Mucosa of descending colon (tissue), 3 donors: Measurements from ENCODE around the gene NUDCD3. TPM values are rescaled to one million over a fixed set of nuclear protein-coding genes. Genes with fewer than 3 reads are reported as not detected.

Experiments
- ATAC-seq: fragments of 200-7000 bp; cut with Tn5 transposase; one replicate; pipeline ENCODE4 v1.9.1; 2020; ENCODE audit warnings: mild to moderate bottlenecking, moderate library complexity
- DNase-seq, 3 donors: peaks; one replicate each; pipeline ENCODE4 v3.0.0-alpha.2; 2020
- H3K36me3 ChIP-seq: fragments of 200-600 bp; one replicate; pipeline ENCODE4 v1.8.0; 2021; ENCODE audit warnings: low read depth, mild to moderate bottlenecking
- H3K4me1 ChIP-seq: fragments of 200-600 bp; one replicate; pipeline ENCODE4 v1.8.0; 2021; ENCODE audit warnings: low read depth, mild to moderate bottlenecking
- H3K4me3 ChIP-seq: fragments of 200-600 bp; one replicate; pipeline ENCODE4 v1.8.0; 2021; ENCODE audit warnings: mild to moderate bottlenecking
- H3K9me3 ChIP-seq: fragments of 200-600 bp; one replicate; pipeline ENCODE4 v1.8.0; 2021; ENCODE audit warnings: mild to moderate bottlenecking
- intact Hi-C, 2 donors: fragments of 100-400 bp; cut with DNase I in 1 of 2; cut with micrococcal nuclease in 1 of 2; formaldehyde crosslinking; loops; one replicate each; pipeline versions ENCODE4 v1.11.0 to v1.11.1; 2022; cut with DNase I, micrococcal nuclease
- total RNA-seq, 3 donors: library from RNA; stranded (reverse); fragmentation: NEBNext Ultra II Directional in 2 of 3; extraction: Animal tissue kit (Norgen Biotek cat#: 25700) in 2 of 3; gene quantifications; one replicate each; pipeline versions ENCODE4 v1.2.1 to v1.2.4, GENCODE V29; 2021 to 2023
- TF ChIP-seq, protein P1 (sequence below): fragments of 200-600 bp; IDR thresholded peaks from one replicate; pipeline ENCODE4 v1.8.0; 2022; ENCODE audit warnings: antibody characterized with exemption, mild to moderate bottlenecking
- donor health status: DM: no; HTN: no; CAD: no; lungs with moderate emphysema.
- donor health status: DM: no; HTN: no; CAD: no.
- donor health status: DM: no; HTN: yes; CAD: no.

The NUDCD3 gene
- total RNA-seq, 3 donors from 2014 or later: 66.3 to 108 (median 76.0) TPM

DNA sequence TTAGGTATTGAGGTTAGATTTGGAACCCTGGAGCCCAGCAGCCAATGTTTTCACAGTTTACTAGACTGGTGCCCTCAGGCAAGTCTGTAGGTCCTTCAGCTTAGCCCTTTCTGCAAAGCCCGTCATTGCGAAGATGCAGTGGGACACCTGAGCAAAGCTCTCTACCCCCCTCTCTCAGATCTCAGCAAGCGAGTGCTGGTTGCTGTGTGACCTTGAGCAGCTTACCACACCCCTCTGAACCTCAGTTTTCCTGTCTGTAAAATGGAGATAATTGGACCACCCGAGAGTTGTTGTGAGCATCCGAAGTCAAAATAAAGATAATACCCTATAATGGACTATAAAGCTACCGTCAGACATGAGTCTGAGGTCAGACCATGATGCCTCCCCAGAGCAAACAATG lies 47.0 kb upstream of the NUDCD3 start:
- intact Hi-C loops: no loop called here
- H3K4me1 ChIP-seq: no peaks in the 10 kb centered on the region
- H3K36me3 ChIP-seq: no peaks in the 10 kb centered on the region
- no peaks in the 10 kb centered on the region for H3K9me3 ChIP-seq
- TF ChIP-seq, protein P1, sequence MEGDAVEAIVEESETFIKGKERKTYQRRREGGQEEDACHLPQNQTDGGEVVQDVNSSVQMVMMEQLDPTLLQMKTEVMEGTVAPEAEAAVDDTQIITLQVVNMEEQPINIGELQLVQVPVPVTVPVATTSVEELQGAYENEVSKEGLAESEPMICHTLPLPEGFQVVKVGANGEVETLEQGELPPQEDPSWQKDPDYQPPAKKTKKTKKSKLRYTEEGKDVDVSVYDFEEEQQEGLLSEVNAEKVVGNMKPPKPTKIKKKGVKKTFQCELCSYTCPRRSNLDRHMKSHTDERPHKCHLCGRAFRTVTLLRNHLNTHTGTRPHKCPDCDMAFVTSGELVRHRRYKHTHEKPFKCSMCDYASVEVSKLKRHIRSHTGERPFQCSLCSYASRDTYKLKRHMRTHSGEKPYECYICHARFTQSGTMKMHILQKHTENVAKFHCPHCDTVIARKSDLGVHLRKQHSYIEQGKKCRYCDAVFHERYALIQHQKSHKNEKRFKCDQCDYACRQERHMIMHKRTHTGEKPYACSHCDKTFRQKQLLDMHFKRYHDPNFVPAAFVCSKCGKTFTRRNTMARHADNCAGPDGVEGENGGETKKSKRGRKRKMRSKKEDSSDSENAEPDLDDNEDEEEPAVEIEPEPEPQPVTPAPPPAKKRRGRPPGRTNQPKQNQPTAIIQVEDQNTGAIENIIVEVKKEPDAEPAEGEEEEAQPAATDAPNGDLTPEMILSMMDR: no peak
- no peak overlapping the region for H3K4me3 ChIP-seq
- DNase-seq: no peak
- no peak for ATAC-seq

DNA sequence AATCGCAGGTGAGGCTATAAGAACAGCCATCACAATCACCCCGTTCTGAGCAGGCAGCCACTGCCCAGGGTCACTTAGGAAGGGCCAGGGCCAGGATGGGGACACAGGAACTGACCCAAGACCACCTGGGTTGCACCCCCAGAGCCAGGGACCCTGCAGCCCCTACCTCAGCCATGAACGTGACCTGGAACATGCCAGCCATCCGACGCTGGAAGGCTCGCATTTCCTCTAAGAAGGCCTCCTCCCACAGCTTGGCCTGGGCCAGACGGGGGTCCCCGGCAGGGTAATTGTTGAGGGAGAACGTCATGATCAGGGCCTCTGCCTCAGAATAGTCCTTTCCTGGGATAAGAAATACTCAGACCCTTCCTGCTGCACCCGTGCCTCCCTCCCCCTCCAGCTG lies 45.6 kb upstream of the NUDCD3 start:
- no peaks in the 10 kb centered on the region for H3K4me1 ChIP-seq
- H3K9me3 ChIP-seq: no peaks in the 10 kb centered on the region
- H3K4me3 ChIP-seq: no peak overlapping the region
- H3K36me3 ChIP-seq: no peaks in the 10 kb centered on the region
- intact Hi-C loops: no loop called here
- ATAC-seq: no peak
- TF ChIP-seq, protein P1: no peak
- no peak for DNase-seq

DNA sequence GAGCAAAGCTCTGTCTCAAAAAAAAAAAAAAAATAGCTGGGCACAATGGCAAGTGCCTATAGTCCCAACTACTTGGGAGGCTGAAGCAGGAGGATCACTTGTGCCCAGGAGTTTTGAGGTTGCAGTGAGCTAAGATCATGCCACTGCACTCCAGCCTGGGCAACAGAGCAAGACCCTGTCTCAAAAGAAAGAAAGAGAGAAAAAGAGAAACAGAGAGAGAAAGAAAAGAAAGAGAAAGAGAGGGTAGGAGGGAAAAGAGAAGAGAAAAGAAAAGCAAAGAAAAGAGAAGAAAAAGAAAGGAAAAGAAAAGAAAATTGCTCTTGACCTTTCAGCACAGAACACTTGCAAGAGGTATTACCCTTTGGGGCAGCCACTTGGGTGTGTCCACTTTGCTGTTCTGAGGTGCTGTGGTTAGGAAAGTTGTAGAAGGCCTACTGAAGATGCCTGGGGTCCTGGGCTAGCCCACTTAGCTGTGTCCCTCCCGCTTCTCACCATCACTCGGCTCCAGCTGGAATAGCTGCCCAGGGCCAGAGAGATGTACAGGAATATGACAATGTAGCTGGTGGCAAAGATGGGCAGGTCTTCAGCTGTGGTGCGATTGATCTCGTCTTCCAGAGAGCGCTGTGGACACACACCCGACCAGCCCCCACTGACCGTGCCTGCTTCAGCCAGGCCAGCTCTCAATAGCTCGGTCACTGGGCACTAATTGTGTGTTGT lies 45.0 kb upstream of the NUDCD3 start:
- TF ChIP-seq, protein P1: no peak
- intact Hi-C loops: no loop called here
- Histone ChIP-seq H3K36me3 (no peaks in the 10 kb centered on the region), H3K4me1 (no peaks in the 10 kb centered on the region), H3K4me3 (no peak overlapping the region), H3K9me3 (no peaks in the 10 kb centered on the region)
- DNase-seq (no peak), ATAC-seq (no peak)

DNA sequence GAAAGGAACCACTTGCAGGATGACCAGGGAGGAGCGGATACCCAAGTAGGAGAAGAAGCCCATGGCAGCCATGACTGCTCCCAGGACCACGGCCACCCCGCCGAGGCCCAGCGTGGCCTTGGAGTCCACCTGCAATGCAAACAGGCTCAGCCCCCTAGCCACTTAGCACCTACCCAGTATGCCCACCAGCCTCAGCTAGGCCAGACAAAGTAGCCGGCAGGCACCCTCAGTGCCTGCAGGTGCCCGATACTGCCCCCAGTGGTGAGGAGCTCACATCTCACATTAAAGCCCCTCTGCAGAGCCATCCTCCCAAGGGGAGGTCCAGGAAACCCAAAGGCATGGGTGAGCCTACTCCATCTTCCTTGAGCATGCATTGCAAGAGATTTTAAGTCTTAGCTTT lies 44.0 kb upstream of the NUDCD3 start:
- TF ChIP-seq, protein P1: peak; percentile 20
- no peaks in the 10 kb centered on the region for H3K9me3 ChIP-seq
- no peak overlapping the region for H3K4me3 ChIP-seq
- intact Hi-C loops: no loop called here
- peak in 1 of 3 donors; percentile 29 for DNase-seq
- peak; percentile 69 for ATAC-seq
- H3K36me3 ChIP-seq: no peaks in the 10 kb centered on the region
- no peaks in the 10 kb centered on the region for H3K4me1 ChIP-seq

DNA sequence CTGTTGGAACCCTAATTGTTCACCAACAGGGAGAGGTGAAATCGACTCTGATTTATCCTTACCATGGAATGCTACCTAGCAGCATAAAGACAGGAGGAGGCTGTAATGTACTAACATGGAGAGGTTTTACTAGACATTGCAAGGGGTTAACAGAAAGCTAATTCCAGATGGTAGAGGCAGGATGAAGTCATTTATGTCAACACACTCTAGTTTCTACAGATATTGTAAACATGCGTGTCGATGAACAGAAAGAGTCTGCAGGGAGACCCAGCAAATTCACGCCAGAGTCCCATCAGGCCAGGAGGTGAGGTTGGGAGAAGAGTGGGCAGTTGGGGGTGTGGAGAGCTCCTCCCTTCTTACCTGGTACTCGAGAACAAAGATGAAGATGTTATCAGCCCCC lies 43.6 kb upstream of the NUDCD3 start:
- H3K9me3 ChIP-seq: no peaks in the 10 kb centered on the region
- intact Hi-C loops: no loop called here
- ATAC-seq: peak; percentile 20
- H3K36me3 ChIP-seq: no peaks in the 10 kb centered on the region
- no peak for DNase-seq
- H3K4me1 ChIP-seq: no peaks in the 10 kb centered on the region
- TF ChIP-seq, protein P1: no peak
- H3K4me3 ChIP-seq: no peak overlapping the region
